ENCODE results near the gene PROS1. TPM values are rescaled to one million over a fixed set of nuclear protein-coding genes. Genes with fewer than 3 reads are reported as not detected.

Gene PROS1
- total and polyA plus RNA-seq, 2 of the 4 experiments (the other 2 are of a cell fraction), result 1.6 to 2.8 TPM

DNA sequence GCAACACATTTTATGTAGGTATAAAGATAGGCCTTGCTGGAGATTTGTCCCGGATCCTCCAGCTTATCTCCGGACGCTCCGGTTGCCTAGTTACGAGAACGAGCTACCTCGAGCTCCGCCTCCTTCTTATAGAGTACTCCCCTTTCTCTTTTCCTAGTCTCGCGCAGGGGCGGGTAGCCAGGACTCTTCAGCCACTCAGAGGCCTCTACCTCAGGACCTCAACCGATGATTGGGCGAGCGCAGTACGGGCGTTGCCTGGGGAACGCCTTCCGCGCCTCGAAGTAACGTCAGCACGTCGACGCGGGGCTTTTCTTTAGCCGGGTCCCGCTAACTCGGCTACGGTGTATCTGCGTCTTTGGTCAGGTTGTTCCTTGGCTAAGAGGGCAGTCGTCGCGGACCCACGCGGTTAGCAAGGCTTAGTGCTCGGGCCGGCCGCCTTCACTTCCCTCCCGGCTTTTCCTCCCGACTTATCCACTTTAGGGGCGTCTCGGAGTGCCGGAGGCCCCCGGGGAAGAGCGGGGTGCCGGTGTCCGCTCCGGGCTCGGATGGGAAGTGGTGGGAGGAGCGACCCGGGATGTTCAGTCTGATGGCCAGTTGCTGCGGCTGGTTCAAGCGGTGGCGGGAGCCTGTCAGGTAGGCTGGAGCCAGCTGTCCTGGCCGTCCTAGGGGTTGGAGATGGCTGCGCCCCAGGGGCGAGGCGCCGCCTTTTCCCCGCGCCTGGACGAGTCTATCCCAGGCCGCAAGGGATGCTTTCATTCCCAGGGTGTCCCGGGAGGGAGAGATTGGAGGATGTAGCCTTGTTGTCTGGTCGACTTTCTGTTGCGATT lies 6.4 kb upstream of the PROS1 start, which contains the start of gene ARL13B:
Gene ARL13B (plus strand): TSS at position 306 of the 827 bp plus-strand sequence. CDS start 269 bp downstream, at position 575.
- Histone ChIP-seq H3K14ac (replicated peaks; ENCODE audit: low read depth, low read length) (no peak within 1 kb of the TSS; the same call in 1 of the 2 replicates), H4K91ac (ENCODE audit: insufficient read depth, low read depth, low read length) (no peak within 1 kb of the TSS), H3K23ac (ENCODE audit: low read depth, low read length) (peak within 1 kb of the TSS; percentile 65; the same call in 1 of the 2 replicates), H2BK20ac (ENCODE audit: low read depth, low read length) (no peak within 1 kb of the TSS), H4K8ac (ENCODE audit: low read depth in 2 of 2, low read length in 2 of 2) (peak within 1 kb of the TSS in 1 of 2 experiments; percentile 53; a peak in 2 of 4 replicates), H3K9me1 (ENCODE audit: insufficient read depth, low read length) (peaks cover 3% of the 10 kb centered on the region; the same call in 1 of the 2 replicates), H3K79me1 (ENCODE audit: low read depth in 1 of 2, low read length in 2 of 2) (peaks cover 7 to 18% of the 10 kb centered on the region in 2 experiments), H3K4me1 (ENCODE audit: control insufficient read depth, insufficient read depth, low read length) (no peaks in the 10 kb centered on the region; the same call in 1 of the 2 replicates), H4K5ac (ENCODE audit: low read depth, low read length) (no peak within 1 kb of the TSS), H3K56ac (ENCODE audit: extremely low read depth, insufficient read depth, low read length) (no peak within 1 kb of the TSS; the same call in 1 of the 2 replicates), H3K9me3 (ENCODE audit: control insufficient read depth, insufficient read depth, low read length) (no peaks in the 10 kb centered on the region), H2BK120ac (ENCODE audit: low read depth, low read length) (no peak within 1 kb of the TSS), H3K4me2 (ENCODE audit: low read depth, low read length) (peak within 1 kb of the TSS; percentile 75), H2AFZ (replicated peaks; ENCODE audit: low read length, poor library complexity) (peak within 1 kb of the TSS; percentile 99), H2AK9ac (replicated peaks; ENCODE audit: low read depth, low read length, poor library complexity) (peak within 1 kb of the TSS; percentile 81), H3K36me3 (ENCODE audit: control insufficient read depth, insufficient read depth, low read length) (no peaks in the 10 kb centered on the region), H3K4ac (ENCODE audit: low read depth, low read length) (0 out of 2 replicates have a peak within 1 kb of the TSS, but pooled peaks have one; percentile 15), H3K27me3 (ENCODE audit: control insufficient read depth, insufficient read depth, low read length) (no peaks in the 10 kb centered on the region), H2BK15ac (ENCODE audit: low read depth, low read length) (no peak within 1 kb of the TSS), H3K9ac (ENCODE audit: low read depth, low read length) (peak within 1 kb of the TSS; percentile 49), H4K20me1 (ENCODE audit: insufficient read depth, low read length) (no peaks in the 10 kb centered on the region), H3K18ac (ENCODE audit: low read depth, low read length) (no peak within 1 kb of the TSS), H3K4me3 (ENCODE audit: insufficient read depth, low read depth, low read length) (peak within 1 kb of the TSS; percentile 68), H3K27ac (ENCODE audit: insufficient read depth, low read length) (peak within 1 kb of the TSS; percentile 50; the same call in 1 of the 2 replicates), H2AK5ac (ENCODE audit: low read depth, low read length) (no peak within 1 kb of the TSS), H2BK5ac (ENCODE audit: low read depth, low read length, poor library complexity, severe bottlenecking) (peak within 1 kb of the TSS; percentile 4)
- intact Hi-C loops (cut with micrococcal nuclease), result no loop called here
- ChIA-PET CTCF (interaction anchor here (1.0 kb wide), 1 partner anchor 9 kb away, joined by 3 read pairs; no protein-coding TSS in a partner anchor), POLR2A (ENCODE audit: unreplicated experiment) (no interaction called here)
- dilution Hi-C loops (cut with HindIII; ENCODE audit: low sequenced_read_pairs, unreplicated experiment), result no loop called here
- no TSS peak for BruUV-seq (replicated peaks)
- DNase-seq (peak; percentile 98), ATAC-seq (ENCODE audit: low read depth) (peak; percentile 100)
- 5% methylated on average over 13 of the region's 66 CpGs; no CpG with 5 or more reads in 1 of the 2 experiments for WGBS, 2 experiments (ENCODE audit: extremely low coverage in 2 of 2, insufficient read length in 1 of 2)
- in situ Hi-C loops (cut with MboI; ENCODE audit: low sequenced_read_pairs), result no loop called here
- no peak for TF ChIP-seq FOS (IDR thresholded peaks at IDR 0.05; ENCODE audit: low read depth, low read length)
- TF ChIP-seq POLR2A (IDR thresholded peaks at IDR 0.05; ENCODE audit: low read depth, low read length), result peak; percentile 80
- no peak for TF ChIP-seq MAFK (IDR thresholded peaks at IDR 0.05; ENCODE audit: low read depth, low read length)
- no peak for TF ChIP-seq CEBPB (IDR thresholded peaks at IDR 0.05; ENCODE audit: low read depth, low read length)
- no peak for TF ChIP-seq CHD1 (IDR thresholded peaks at IDR 0.05; ENCODE audit: low read depth, low read length)
- TF ChIP-seq ELK1 (IDR thresholded peaks at IDR 0.05; ENCODE audit: borderline replicate concordance, low read depth, low read length), result no peak
- peak; percentile 12; the same call in 1 of the 2 replicates for TF ChIP-seq MAZ (IDR thresholded peaks at IDR 0.05; ENCODE audit: borderline replicate concordance, low read depth, low read length)
- no peak for TF ChIP-seq CTCF (conservative IDR thresholded peaks at IDR 0.05; ENCODE audit: low read depth, low read length)
- TF ChIP-seq NFE2L2 (IDR thresholded peaks at IDR 0.05; ENCODE audit: low read depth, low read length), result no peak
- no peak for TF ChIP-seq MXI1 (IDR thresholded peaks at IDR 0.05; ENCODE audit: borderline replicate concordance, low read depth, low read length)
- TF ChIP-seq BHLHE40 (IDR thresholded peaks at IDR 0.05; ENCODE audit: low read depth, low read length), result no peak
- TF ChIP-seq, protein P1, sequence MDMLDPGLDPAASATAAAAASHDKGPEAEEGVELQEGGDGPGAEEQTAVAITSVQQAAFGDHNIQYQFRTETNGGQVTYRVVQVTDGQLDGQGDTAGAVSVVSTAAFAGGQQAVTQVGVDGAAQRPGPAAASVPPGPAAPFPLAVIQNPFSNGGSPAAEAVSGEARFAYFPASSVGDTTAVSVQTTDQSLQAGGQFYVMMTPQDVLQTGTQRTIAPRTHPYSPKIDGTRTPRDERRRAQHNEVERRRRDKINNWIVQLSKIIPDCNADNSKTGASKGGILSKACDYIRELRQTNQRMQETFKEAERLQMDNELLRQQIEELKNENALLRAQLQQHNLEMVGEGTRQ (IDR thresholded peaks at IDR 0.05; ENCODE audit: low read depth, low read length), result 0 out of 2 replicates have a peak, but pooled peaks have one; percentile 3
- no peak for TF ChIP-seq RAD21 (IDR thresholded peaks at IDR 0.05; ENCODE audit: low read length)
- TF ChIP-seq RFX5 (IDR thresholded peaks at IDR 0.05; ENCODE audit: low read depth, low read length), result no peak

Data from IMR-90 (cell line).